GM19438 (cell line): ENCODE results near the gene SV2B.
"Not testable (repeated sequence)": the region's sequence is repeated elsewhere in the genome, so short reads cannot be mapped to it uniquely, and the experiment has no call there.

Experiments used
- ATAC-seq: cut with Tn5 transposase; IDR thresholded peaks from one replicate; pipeline ENCODE4 v1.9.1; 2021; ENCODE audit warnings: low read depth; ENCODE audit not compliant: unreplicated experiment

Gene SV2B

DNA sequence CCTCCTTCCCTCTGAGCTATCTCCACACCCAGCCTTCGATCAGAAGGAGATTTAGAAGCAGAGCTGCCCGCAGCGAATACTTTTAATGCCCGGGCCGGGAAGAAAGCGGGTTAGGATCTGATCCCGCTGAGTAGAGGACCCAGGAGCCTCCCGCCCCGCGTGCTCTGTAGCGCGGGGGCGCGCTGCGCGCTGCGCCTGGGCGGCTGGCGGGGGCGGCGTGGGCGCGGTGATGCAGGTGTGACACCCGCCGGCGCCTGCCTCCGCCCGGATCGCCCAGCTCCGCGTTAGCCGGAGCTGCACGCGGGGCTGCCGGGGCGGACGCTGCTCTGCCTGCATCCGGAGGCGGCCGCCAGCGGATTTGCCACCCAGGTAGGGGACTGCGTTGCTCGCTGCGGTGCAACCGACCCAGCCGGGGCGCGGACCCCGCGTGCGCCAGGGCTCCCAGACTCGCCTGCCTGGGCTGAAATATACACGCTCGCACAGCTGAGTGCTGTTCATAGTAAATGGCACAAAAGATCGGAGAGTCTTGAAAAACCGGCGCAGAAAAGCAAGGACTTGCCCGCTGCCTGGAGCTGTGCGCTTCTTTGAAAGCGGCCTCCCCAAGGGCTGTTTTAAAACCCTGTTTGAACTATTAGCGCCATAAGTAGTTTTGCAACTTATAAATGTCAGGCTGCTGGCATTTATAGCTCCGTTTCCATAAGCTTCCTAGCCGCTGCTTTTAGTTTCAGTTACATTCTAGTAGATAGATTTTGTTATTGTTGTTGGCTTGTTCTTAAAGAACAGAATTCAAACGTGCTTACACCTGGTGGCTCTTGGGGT is at the start of gene SV2B:
SV2B (plus strand) TSS at position 263 of the 819 bp plus-strand sequence. CDS start 126,007 bp downstream, outside the sequence.
- peak; percentile 73 for ATAC-seq

DNA sequence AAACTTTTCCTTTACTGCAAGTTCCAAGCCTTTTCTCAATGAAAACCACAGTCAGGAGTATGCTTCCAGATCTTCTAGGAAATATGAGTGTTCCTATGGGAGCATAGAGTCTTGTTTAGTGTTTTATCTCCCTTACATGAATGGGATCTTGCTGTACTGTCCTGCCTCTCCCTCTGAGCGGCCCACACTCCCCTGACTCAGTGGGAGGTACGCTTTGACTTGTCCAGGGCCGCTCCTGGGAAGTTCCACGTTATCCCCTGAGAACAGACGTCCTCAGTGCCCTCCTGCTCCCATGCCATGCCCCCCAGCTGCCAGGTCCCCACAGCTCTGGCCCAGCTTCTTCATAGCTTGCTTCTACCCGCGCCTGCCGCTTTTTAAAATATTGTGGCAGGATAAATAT is 48.8 kb upstream of the SV2B start:
- no peak for ATAC-seq

DNA sequence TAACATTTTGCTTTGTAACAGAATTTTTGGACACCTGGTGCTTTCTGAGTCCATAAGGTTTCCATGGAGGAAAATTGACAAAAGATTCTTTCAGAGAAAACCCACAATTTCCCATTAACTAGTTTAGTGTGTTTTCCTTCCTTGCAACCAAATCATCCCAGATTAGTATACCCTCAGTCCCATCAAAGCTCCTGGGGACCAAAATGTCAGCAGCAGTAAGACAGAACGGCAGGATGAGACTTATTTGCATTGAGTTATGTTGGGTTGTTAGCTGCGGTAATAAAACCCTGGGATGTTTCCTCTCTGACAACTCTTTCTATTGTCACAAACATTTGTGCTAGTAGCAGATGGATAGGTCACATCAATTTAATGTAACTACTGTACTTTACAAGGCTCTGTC is 45.2 kb upstream of the SV2B start:
- no peak for ATAC-seq

DNA sequence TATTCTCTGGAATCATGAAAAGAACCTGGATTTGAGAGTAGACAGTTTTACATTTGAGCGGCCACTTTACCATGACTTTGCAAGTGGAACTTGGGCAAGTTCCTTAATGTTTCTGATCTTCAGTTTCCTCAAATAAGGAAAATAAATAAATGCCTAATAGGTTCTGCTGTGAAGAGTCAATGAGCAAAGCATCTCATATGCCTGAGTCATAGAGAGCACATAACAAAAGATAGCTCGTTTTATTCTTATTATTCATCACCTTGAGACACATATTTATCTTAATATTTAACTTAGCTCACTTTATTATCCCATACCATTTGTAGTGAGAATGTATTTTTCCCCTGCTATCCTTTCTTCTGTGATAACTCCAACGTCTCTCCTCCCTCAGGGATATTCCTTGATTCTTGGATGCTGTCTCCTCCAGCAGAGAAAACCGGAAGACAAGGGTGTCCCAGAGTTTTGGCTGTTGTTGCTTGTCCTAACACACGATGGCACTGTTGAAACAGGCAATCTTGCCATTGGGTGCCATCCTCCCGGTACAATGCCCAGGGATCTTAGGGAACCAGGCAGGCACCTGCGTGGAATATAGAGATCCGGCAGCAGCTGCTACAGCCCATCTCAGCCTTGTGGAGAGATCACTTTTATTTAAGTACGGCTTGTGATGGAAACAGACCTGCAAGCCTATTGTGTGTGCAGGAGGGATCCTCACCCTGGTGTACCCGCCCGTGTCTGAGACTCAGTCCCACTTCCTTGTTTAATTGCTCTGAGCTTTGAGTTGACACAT is 44.3 kb upstream of the SV2B start:
- ATAC-seq, result no peak

DNA sequence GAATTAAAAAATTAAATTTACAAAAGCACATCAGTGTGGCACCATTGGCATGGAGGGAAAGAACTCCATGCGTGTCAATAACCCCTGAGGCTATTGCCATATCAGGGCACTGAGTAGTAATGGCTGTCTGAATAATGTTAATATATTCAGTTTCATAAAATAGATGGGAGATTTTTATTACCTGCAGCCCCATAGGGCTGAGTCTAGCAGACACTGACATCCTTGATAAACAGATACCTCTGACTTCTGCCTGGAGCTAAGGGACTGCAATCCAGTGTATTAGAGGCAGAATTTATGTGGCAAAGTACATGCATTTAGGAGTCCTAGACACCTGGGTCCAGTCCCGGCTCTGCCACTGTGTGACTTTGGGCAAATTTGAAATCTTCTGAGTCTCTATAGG is 38.8 kb upstream of the SV2B start:
- ATAC-seq, result no peak

DNA sequence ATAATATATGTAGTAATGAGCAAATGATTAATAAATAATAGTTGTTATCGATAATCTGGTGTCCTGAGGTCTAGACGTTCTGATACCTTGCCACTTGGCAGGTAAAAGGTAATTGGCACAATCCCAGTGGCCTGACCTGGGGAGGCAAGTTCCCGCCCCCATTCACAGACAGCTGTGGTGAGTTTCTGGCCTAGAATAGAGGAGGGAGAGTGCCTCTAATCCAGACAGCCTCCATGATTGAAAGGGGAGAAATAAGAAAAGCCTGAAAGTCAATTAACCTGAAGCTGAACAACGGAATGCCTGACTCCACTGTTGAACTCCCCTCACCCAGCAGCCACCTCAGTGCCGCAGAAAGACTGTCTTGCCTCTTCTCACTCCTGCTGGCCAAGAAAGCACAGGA is 38.1 kb upstream of the SV2B start:
- ATAC-seq, result no peak

GRCh38 chr15:91065505-91065904 is 34.6 kb upstream of the SV2B start:
- ATAC-seq, result no peak

DNA sequence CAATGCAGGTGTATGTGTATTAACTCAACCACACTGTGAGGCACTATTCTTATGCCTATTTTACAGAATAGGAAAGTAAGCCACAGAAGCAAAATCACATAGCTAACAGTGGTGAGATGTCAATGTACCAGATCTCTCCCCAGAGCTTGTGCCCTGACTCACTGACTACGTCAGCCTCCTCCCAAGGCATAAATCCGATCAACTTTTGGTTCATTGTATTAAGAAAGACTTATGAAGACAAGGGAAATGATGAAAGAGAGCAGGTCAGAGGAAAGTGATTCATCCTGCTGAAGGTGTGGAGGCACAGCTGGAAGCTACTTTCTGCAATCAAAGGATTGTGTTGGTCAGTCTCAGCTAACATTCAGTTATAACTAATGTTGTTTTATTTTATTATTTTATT is 33.0 kb upstream of the SV2B start:
- ATAC-seq, result no peak

GRCh38 chr15:91068436-91068835 is 31.6 kb upstream of the SV2B start:
- ATAC-seq, result no peak

GRCh38 chr15:91068966-91069365 is 31.1 kb upstream of the SV2B start:
- ATAC-seq, result no peak

GRCh38 chr15:91070872-91071271 is 29.2 kb upstream of the SV2B start:
- ATAC-seq, result no peak

- no peak for ATAC-seq
These were observed 27.9 kb upstream of the SV2B start for GRCh38 chr15:91072161-91072560.

DNA sequence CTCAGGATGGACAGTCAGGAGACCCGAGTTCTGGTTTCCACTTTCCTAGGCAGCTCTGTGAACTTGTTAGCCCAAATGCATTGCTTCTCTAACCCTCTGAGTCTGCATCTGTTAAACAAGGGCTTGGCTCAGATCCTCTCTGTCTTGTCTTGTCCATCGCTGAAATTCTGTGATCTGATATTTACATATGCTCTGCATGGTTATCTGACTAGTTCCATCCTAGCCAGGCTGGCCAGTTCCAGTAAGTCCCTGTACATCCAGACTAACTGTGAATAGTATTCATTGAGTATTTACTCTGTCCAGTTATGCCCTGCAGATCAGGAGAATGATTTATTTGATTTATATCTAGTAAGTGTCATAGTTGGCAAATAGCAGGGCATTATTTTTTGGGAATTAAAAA is 27.0 kb upstream of the SV2B start:
- ATAC-seq, result no peak

GRCh38 chr15:91073768-91074167 is 26.3 kb upstream of the SV2B start:
- ATAC-seq, result no peak

DNA sequence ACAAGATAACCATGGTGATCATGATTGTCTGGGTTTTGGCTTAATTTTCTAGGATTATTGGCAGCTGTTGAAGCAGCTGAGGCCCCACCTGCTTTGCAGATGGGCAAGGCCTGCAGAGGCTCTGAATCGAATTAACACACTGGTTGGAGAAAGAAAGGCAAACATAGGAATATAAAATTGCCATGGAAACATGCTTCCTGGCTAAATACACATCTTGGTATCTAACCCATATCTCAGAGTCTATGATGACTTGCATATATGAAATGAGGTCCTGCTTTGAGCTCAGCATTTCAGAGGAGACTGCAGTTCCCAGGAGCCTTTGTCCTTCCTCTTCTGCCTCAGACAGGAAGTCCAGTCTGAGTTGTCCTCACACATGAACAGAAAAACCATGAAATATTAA is 24.3 kb upstream of the SV2B start:
- ATAC-seq, result no peak

GRCh38 chr15:91077029-91077428 is 23.0 kb upstream of the SV2B start:
- no peak for ATAC-seq

- not testable (repeated sequence) for ATAC-seq
These were observed 6.2 kb upstream of the SV2B start for GRCh38 chr15:91093866-91094265.

DNA sequence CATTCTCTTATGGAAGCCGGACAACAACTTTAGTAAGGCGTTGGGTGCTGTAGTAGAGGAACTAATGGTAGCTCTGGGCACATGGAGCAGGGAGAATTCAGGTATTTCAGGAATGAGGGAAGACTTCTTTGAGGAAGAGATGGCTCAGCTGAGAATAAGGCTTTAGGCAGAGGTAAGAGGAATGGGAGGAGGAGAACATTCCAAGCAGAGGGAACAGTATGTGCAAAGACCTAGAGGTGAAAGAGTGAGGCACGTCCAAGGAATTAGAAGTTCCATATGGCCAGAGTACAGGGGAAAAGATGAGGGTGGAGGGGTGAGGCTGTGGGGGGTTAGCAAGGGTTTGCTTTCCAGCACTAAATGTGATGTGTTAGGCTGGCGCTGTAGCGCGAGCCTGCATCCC is 1.6 kb upstream of the SV2B start:
- ATAC-seq, result no peak

DNA sequence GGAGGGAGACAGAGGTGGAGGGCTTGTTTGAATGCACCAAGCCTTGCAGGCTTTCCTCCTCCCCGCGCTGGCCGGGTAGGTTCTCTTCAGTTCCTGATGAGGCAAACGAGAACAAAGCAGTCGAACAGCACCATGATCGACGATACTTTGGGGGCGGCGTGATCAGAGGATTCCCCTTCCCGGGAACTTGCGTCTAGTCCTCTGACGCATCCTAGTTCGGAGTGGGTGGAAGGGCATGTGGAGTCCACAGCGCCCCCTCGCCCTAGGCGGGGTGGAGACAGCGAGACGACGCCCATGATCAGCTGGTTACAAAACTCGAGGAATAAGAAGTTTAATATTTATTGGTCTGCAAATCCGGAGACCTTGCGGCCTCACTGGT is 452 bp upstream of the SV2B start:
- ATAC-seq, result peak; percentile 25

GRCh38 chr15:91100814-91101607 is 954 bp downstream of the SV2B start:
- peak; percentile 20 for ATAC-seq

GRCh38 chr15:91101608-91101920 is 1.5 kb downstream of the SV2B start:
- ATAC-seq, result no peak
